Prostate gland (tissue), 2 donors: ENCODE results near the gene SORL1. TPM values are rescaled to one million over a fixed set of nuclear protein-coding genes. Genes with fewer than 3 reads are reported as not detected.

Experiments used
- DNase-seq: peaks from one replicate; pipeline ENCODE4 v3.0.0-alpha.2; 2019; ENCODE audit warnings: low spot score
- H3K27ac ChIP-seq, 2 donors: fragments of 200-600 bp; sonication (generic); 2 replicates each; pipeline ENCODE4 v1.5.1; 2017 to 2019
- H3K27me3 ChIP-seq: fragments of 200-600 bp; sonication (generic); replicated peaks from 2 replicates; pipeline ENCODE4 v1.5.1; 2019; ENCODE audit not compliant: insufficient read depth
- H3K36me3 ChIP-seq, 2 donors: fragments of 200-600 bp; sonication (generic); 1 replicate in 1 of 2; 2 replicates in 1 of 2; pipeline versions ENCODE4 v1.5.1 to v1.8.1; 2017 to 2019
- H3K4me1 ChIP-seq: fragments of 200-600 bp; sonication (generic); replicated peaks from 2 replicates; pipeline ENCODE4 v1.5.1; 2019
- H3K4me3 ChIP-seq, 2 donors: fragments of 200-600 bp; sonication (generic); 2 replicates each; pipeline ENCODE4 v1.5.1; 2017 to 2019
- H3K9me3 ChIP-seq: fragments of 200-600 bp; sonication (generic); 2 replicates; pipeline ENCODE4 v1.5.1; 2017
- POLR2A ChIP-seq: fragments of 450-650 bp; IDR thresholded peaks from one replicate; pipeline ENCODE4 v1.6.1; 2016; ENCODE audit warnings: antibody characterized with exemption, mild to moderate bottlenecking
- POLR2AphosphoS5 ChIP-seq: sonication (generic); formaldehyde crosslinking; IDR thresholded peaks from one replicate; pipeline ENCODE4 v1.6.1; 2017; ENCODE audit warnings: antibody characterized with exemption
- WGBS: methylation state at CpG from one replicate; pipeline ENCODE4 v1.1.5; 2018; 5-methylcytosine and 5-hydroxymethylcytosine counted together
- intact Hi-C: fragments of 100-400 bp; cut with DNase I; formaldehyde crosslinking; loops from one replicate; pipeline ENCODE4 v1.14.2; 2022
- total RNA-seq, 2 donors: library from RNA; depleted of rRNA; stranded (reverse); fragments of >200 nt; gene quantifications; one replicate each; pipeline ENCODE4 v1.1.0, GENCODE V29; 2016
- TF ChIP-seq, protein P1 (sequence below), 4 experiments: fragments of 200-600 bp in 2 of 4; fragments of 450-650 bp in 2 of 4; sonication (generic) in 2 of 4; IDR thresholded peaks; 1 replicate in 3 of 4; 2 replicates in 1 of 4; pipeline ENCODE4 v1.5.1; 2016 to 2019; ENCODE audit warnings: antibody characterized with exemption in 4 of 4, mild to moderate bottlenecking in 2 of 4, moderate library complexity in 2 of 4

The SORL1 gene
- total RNA-seq, 2 donors from 2014 or later, result 77.4 to 97.6 TPM

DNA sequence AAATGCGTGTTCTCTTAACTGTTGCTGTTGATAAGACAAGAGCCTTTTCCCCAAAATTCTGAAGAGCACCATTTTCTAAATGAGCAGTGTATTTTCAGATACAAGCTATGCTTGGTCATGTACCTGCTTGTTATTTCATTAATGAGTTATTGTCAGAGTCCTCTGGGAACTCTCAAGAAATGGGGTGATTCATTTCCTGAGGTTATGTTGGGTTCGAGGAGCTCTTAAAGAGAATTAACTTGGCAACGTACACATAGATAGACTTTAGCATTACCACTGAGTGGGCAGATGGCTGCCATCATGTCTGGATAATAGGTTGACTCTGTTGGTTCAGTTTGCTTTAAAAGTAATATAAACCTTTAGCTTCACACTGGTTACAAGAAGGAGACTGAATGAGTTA, 88.5 kb downstream of the SORL1 start:
- H3K36me3 ChIP-seq, result no peaks in the 10 kb centered on the region
- H3K4me1 ChIP-seq, result no peaks in the 10 kb centered on the region
- H3K27me3 ChIP-seq, result no peaks in the 10 kb centered on the region
- intact Hi-C loops, result no loop called here
- WGBS, result 78% methylated on average over 3 of the region's 3 CpGs
- H3K27ac ChIP-seq, result no peak overlapping the region
- DNase-seq, result no peak
- TF ChIP-seq, protein P1, sequence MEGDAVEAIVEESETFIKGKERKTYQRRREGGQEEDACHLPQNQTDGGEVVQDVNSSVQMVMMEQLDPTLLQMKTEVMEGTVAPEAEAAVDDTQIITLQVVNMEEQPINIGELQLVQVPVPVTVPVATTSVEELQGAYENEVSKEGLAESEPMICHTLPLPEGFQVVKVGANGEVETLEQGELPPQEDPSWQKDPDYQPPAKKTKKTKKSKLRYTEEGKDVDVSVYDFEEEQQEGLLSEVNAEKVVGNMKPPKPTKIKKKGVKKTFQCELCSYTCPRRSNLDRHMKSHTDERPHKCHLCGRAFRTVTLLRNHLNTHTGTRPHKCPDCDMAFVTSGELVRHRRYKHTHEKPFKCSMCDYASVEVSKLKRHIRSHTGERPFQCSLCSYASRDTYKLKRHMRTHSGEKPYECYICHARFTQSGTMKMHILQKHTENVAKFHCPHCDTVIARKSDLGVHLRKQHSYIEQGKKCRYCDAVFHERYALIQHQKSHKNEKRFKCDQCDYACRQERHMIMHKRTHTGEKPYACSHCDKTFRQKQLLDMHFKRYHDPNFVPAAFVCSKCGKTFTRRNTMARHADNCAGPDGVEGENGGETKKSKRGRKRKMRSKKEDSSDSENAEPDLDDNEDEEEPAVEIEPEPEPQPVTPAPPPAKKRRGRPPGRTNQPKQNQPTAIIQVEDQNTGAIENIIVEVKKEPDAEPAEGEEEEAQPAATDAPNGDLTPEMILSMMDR (IDR thresholded peaks at IDR 0.05), result no peak
- no peak for TF ChIP-seq POLR2A
- TF ChIP-seq POLR2AphosphoS5, result no peak
- no peaks in the 10 kb centered on the region for H3K9me3 ChIP-seq
- H3K4me3 ChIP-seq, result no peak overlapping the region

DNA sequence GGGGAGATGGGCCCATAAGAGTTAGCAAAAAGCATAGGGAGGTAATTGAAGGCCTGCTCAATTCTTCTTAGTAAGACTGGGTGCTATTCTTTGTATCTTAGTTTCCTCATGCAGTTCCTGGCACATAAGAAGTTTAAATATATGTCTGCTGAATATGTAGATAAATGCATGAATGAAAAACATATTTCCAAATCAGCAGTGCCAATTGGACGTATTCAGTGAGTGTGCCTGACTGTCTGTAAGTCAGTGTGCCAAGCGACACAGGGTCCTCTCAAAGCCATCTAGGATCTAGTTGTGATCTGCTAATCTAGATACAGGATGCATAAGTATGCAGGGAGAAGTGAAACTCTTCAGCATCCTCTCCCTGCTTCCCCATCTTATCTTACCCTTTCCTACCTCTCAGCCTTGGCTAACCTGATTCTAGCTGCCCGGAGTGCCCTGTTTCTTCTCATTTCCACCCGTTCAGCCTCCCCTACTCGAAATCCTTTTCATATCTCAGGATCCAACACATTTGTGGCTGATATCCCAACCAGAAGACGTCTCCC, 91.8 kb downstream of the SORL1 start:
- TF ChIP-seq, protein P1 (IDR thresholded peaks at IDR 0.05), result no peak
- TF ChIP-seq POLR2A, result no peak
- TF ChIP-seq POLR2AphosphoS5, result no peak
- H3K36me3 ChIP-seq, result no peaks in the 10 kb centered on the region
- H3K4me3 ChIP-seq, result no peak overlapping the region
- H3K27ac ChIP-seq, result no peak overlapping the region
- 89% methylated on average over 6 of the region's 6 CpGs for WGBS
- no peaks in the 10 kb centered on the region for H3K27me3 ChIP-seq
- no peaks in the 10 kb centered on the region for H3K4me1 ChIP-seq
- DNase-seq, result no peak
- H3K9me3 ChIP-seq, result no peaks in the 10 kb centered on the region
- intact Hi-C loops, result no loop called here

DNA sequence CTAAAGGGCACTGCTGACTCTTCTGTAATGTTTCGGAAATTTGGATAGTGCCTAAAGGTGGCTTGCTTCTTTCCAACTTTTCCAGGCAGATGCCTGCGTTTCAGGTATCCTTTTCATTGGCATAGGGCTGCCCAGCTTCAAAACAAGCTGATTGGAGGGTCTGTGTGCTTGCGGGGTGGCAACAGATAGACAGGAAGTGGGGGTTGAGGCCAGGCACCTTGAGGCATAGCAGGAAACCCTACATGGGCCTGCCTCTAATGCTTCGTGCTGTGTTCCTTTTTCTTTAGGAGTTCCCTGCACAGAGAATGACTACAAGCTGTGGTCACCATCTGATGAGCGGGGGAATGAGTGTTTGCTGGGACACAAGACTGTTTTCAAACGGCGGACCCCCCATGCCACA, 92.8 kb downstream of the SORL1 start:
- intact Hi-C loops, result no loop called here

DNA sequence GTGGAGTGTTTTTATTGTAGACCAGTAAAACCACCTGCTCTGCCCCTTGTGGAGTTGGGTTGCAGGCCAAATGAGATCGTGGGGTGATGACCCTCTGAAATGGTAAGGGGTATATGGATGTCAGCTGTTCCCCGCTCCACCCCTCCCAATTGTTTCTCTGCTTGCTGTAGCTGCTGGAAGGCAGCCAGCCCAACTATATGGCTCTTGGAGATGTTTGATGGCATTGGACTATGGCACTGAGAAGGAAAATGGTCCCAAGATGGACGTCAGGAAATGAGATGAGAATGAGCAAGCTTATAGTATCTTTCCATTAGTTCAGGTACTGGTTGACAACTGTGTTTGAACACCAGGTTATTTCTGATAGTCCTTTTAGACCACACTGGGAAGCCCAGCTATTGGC, 95.5 kb downstream of the SORL1 start:
- no peak for DNase-seq
- H3K9me3 ChIP-seq, result no peaks in the 10 kb centered on the region

More for the DNA sequence above, 92.8 kb downstream of the SORL1 start:
- TF ChIP-seq POLR2A (no peak), POLR2AphosphoS5 (no peak)
- TF ChIP-seq, protein P1 (IDR thresholded peaks at IDR 0.05), result no peak
- no peak for DNase-seq
- no peaks in the 10 kb centered on the region for H3K4me1 ChIP-seq
- H3K27ac ChIP-seq, result no peak overlapping the region
- H3K36me3 ChIP-seq, result no peaks in the 10 kb centered on the region
- no peak overlapping the region for H3K4me3 ChIP-seq
- H3K9me3 ChIP-seq, result no peaks in the 10 kb centered on the region
- H3K27me3 ChIP-seq, result no peaks in the 10 kb centered on the region
- WGBS, result 85% methylated on average over 7 of the region's 7 CpGs

More for the DNA sequence above, 95.5 kb downstream of the SORL1 start:
- Histone ChIP-seq H3K27ac (no peak overlapping the region), H3K4me3 (no peak overlapping the region), H3K36me3 (no peaks in the 10 kb centered on the region), H3K4me1 (no peaks in the 10 kb centered on the region), H3K27me3 (no peaks in the 10 kb centered on the region)
- TF ChIP-seq, protein P1 (IDR thresholded peaks at IDR 0.05), result no peak
- no peak for TF ChIP-seq POLR2A
- no peak for TF ChIP-seq POLR2AphosphoS5
- 94% methylated on average over 3 of the region's 3 CpGs for WGBS
- intact Hi-C loops, result no loop called here
